Activated effector memory CD4-positive, alpha-beta T cell treated with Interleukin-2 at 50 U/mL for 16 hours (primary cell): ENCODE results near the gene PRKG1.

ENCODE experiments used
- DNase-seq: peaks from one replicate; pipeline ENCODE4 v3.0.0-alpha.2; 2020

Gene PRKG1

DNA sequence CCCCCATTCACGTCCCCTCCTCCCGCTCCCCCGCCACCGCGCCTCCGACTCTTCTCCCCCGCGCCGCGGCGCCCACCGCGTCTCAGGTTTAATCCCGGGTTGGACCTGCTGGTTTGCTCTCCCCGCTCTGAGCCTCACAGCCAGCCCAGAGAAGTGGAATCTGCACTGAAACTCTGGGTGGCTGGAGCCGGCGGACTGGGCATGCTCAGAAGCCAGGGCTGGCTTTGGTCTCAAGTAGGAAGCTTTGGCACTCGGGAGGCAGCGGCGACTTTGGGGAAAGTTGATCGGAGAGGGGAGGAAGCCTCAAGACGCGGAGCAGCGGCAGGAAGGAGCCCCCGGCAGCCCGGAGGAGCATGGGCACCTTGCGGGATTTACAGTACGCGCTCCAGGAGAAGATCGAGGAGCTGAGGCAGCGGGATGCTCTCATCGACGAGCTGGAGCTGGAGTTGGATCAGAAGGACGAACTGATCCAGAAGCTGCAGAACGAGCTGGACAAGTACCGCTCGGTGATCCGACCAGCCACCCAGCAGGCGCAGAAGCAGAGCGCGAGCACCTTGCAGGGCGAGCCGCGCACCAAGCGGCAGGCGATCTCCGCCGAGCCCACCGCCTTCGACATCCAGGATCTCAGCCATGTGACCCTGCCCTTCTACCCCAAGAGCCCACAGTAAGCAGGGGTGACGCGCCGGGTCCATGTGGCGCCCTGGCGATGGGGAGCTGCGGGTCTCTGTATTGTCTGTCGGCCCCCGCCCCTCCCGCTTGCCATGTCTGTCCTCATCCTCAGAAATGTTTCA, at the start of gene PRKG1:
Gene PRKG1, plus strand, starts transcription at position 250 of the 791 bp plus-strand sequence.
- DNase-seq: no peak

DNA sequence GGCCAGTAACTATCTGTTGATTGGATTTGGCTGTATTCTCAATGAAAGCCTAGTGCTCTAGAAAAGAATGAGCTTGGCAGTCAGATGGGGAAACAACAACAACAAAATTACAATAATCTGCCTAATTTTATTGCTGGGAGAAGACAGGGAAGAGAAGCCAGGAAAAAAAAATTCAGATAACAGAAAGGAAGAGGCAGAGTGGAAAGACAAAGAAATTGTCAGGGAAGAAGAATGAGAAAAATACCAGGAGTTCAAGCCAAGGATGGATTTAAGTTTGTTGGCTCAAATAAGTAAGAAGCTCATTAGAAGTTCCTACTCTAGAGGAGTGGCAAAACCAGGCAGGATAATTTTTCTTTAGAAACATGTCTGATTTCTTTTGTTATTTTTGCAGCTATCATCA, 45.9 kb upstream of the PRKG1 start:
- no peak for DNase-seq

DNA sequence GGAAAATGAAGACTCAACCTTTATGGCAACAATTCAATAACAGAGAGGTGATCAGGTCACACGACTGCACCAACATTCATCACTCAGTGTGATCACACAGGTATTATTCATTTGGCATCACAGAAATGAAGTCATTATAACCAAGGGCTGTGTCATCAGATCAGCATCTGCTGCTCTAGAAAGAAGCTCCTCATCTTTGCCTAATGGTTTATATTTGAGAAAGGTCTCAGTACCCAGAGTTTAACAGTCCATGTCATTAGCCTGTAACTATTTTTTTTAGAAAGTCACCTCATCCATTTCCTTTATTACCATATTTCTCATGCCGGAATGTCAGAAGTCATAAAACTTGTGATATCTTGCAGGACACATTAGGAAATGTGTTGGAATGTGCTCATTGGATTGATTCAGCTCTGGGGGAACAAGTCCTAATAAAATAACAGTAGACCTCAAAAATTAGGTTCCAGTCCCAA, 45.1 kb upstream of the PRKG1 start:
- DNase-seq: no peak

DNA sequence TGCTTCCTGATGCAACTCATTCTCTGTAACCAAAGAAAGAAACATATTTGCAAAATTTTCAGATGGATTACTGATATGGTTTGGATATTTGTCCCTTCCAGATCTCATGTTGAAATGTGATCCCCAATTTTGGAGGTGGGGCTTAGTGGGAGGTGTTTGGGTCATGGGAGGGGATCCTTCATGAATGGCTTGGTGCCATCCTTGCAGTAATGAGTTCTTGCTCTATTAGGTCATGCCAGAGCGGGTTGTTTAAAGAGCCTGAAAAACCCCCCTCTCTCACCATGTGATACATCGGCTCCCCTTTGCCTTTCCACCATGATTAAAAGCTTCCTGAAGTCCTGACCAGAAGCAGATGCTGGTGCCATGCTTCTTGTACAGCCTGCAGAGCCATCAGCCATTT, 43.8 kb upstream of the PRKG1 start:
- DNase-seq: no peak

DNA sequence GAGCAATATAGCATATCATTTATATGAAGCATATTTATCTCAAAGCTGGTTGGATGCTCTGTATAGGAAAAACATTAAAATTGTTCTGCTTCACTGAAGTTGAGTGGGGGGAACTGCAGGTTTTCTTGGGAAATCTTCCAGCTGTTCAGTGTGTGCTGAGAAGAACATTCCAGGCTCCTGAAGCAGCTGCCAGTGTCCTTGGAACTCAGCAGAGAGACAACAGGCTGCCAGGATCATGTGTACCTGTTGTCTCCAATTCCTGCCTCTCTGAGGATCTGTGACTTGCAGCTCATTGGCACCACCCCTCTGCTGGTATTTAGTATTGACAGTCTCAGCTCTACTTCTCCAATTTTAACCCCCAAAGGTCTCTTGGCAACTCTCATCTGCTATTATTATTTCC, 42.3 kb upstream of the PRKG1 start:
- no peak for DNase-seq

DNA sequence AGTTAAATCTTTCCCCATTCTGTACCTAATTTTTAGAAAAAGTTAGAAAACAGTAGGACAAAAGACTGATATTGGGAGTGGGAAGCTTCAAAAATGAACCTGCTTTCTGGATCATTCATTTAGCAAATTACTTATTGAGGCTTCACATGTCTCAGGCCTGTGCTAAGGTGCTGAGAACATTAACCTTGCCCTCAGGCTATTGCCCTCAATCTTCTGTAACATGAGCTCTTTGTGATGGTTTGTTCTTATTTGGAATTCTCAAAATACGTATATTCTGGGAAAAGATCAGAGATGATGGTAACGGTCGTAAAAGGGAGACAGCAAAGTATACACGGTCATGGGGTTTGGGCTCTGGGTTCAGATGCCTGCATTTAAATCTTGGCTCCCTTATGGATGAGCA, 39.5 kb upstream of the PRKG1 start:
- DNase-seq: no peak

DNA sequence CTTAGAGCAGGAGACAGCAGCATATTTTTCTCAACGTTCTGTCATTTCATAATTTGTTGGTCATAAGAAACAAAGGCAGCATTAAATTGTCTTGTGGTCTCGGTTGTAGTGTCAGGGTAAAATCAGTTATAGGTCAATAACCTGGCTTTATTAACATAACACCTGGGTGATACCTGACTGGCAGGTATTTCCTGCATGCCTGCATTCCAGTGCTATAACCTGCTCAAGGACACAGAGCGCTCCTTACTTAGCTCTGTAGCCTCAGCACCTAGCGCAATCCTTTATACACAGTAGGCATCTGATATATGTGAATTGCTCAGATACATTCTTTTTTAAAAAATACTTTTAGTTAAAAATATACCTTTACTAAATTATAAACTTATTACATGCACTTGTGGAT, 38.9 kb upstream of the PRKG1 start:
- no peak for DNase-seq

DNA sequence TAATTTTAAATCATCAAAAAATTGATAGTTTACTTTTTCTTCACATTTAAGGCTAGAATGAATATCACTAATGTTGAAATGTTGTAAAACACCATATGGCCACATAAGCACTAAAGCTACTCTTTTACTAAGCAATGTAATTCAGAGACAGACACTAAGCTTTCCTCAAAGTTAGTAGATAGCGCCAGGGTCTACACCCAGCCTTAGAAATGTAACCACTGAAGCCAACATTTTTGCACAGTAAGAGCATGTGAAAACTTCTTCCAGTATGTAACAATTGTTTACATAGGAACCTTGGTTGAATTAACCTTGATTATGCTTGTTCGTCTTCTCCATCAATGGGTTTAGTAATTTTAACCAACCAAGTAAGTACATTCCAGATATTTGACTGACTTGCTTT, 28.4 kb upstream of the PRKG1 start:
- no peak for DNase-seq

DNA sequence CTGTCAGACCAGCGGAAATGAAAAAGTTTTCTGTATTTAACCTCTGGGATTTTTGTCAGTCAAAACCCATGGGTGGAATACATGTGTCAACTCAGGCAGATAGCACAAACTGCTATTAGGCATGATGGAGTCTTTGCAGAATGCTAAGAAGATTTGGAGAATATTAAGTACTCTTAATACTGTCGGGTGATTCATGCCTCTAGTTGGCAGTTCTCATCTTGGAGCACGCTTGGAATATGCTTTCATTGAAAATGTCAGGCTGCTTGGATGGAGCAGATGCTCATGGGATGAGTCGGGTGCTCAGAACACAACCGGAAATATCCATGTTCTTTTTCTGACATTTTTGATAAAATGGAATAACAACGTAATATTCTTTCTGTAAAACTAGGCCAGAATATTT, 27.6 kb upstream of the PRKG1 start:
- no peak for DNase-seq

DNA sequence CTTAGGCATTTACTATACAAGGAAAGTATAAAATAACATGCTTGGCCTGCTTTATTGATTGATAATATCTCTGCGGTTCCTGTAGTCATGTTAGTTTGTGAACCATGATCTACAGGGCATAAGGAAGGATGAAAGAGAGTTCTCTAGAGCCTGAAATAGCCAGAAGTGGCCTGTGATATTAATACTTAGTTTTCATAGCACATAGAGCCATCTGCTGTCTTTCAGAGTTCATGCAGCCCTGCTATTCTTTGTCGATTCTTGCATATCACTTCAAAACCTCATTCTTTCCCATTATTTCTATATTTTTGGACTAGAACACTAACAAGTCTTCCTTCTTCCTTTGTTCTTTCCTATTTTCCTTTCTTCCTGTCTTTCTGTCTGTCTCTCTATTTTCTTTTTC, 26.4 kb upstream of the PRKG1 start:
- no peak for DNase-seq

DNA sequence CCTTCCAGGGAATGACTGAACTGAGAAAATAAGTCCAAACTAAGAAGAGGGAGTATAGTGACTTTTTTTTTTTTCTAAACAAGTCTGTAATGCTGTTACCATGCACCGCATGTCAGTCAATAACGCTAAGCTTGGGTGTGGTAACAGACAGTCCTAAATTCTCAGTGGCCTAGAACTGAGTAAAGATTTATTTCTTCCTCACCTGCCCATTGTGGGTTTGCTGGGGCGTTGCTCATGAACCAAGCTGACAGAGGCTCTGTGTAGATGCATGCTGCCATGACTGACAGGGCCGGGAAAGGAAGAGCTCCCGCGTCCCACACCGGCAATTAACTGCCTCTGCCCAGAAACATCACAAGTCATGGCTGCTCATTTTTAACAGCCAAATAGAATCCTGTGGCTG, 25.5 kb upstream of the PRKG1 start:
- no peak for DNase-seq

DNA sequence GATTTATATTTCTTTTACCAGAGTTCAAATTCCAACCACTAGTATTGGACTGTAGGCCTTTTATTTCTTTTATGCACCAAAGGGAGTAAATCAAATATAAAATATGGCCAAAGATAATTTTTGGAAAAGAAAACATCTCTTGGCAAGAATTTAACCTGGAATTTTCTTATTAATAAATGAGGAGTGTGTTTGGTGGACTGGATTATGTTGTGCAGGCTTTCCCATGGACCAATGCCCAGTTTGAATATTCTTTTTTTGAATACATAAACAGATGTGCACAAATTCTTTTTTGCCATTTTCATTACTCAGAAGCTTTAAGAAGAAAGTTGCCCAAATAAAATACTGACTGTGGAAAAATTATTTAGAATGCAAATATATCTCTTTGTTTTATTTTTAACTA, 22.1 kb upstream of the PRKG1 start:
- DNase-seq: no peak

DNA sequence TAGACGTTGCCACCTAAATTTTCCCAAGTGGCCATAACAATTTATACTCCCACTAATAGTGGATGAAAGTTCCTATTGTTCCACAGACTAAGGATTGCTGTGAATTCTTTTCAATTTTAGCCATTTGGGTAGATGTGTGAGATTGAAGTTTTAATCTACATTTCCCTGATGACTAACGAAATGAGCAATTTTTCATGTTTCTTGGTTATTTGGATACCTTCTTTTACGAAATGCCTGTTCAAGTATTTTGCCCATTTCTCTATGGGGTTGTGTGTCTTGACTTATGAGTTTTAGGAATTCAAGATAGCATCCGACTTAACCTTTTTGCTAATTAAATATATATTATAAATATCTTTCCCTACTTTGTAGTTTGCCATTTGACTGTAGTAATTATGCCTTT, 16.4 kb upstream of the PRKG1 start:
- no peak for DNase-seq

DNA sequence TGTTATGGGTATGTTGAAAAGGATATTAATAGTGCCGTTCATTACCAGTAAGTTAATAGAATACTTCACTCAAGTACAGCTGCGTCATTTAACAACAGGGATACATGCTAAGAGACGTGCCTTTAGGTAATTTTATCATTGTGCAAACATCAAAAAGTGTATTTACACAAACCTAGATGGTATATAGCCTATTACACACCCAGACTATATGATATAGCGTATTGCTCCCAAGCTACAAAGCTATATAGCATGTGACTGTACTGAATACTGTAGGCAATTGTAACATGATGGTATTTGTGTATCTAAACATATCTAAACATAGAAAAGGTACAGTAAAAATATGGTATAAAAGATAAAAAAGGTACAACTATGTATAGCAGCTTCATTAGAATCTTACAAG, 11.1 kb upstream of the PRKG1 start:
- no peak for DNase-seq

DNA sequence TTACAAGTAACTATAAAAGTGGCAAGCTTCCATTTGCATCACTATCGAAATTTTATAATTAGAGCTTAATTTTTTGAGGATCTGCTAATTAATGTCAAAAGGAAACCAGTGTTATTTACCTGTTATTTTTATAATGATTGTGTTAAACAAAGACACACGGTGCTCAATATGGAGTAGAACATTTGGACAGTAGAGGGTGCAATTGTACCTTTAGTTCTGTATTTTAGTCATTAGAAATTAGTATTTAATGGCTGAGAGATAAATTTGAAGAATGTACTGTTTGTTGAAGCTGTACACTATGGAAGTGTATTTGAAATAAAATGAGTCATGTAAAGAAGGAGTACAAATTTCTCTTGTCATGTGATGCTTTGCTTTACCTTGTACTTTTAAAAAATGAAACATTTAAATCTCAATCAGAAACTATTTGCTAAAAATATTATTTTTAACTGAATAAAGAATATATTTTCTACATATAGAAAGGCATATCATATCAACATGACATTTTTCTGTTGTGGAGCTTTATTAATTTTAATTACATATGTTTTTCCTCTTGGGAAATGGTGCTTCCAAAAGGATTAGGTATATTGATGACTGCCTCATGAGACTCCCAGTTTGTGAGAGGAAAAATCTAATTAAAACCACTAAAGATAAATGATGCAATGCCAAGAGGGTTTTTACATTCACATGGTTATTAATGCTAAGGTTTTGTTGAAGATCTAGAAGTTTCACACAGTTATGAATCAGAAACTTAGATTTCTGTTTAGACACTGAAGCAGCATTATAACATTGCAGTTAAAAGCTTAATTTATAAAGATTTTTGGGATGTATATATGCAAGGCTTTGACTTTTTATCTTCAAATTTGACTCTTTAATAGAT, 10.4 kb upstream of the PRKG1 start:
- DNase-seq: no peak

DNA sequence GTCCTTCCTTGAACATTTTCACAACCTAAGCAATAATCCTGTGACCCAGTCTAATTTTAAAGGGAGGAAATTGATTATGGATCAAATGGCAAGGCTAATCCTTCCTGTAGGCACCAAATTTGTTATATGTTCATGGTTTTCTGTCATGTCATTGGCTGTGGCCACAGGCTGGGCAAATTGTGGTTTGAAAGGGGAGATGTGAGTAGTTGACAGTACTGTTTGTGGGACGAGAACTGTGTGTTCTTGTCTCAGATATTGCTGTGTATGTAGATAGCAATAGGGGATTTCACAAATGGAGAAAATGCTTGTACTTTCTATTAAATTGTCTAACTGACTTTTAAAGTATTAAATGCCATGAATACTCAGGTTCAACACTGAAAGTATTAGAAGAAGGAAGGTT, 8.1 kb upstream of the PRKG1 start:
- no peak for DNase-seq

DNA sequence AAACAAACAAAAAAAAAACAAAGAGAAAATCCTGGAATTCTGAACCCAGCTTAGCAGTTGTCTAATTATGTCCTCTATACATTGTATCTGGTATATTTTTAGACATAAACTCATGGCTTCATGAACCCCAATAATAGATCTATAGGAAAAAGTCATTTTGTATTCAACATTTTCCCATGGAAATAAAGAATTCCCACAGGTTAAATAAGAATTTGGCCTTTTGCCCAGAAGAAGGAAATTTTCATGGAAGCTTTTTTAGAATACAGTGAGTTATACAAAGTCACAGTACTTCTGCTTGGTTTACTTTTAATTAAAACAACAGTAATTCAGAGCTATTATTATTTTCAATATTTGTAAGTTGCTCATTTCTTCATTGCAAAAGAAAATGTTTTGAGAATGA, 2.1 kb upstream of the PRKG1 start:
- no peak for DNase-seq

DNA sequence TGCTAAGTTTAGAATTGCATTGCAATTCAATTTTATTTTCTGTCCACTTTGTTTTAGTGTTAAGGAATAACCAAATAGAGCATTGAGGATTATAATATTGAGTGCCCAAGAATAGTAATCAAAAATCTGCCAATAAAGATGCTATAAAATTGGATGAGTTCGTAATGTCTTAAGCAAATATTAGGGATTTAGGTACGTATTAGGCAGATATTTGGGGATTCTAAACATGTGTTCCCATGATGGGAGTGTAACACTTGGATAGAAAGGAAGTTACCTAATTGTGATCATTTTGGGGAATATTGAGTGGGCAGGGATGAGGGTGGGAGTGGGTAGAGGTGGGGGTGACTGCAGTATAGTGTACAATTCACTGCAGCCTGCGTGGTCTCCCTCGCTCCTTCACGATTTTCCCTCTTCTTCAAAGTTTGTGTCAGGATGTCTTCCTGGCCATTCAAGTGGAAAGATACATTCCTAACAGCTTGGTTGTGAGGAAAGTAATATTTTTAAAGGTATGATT, 1.3 kb upstream of the PRKG1 start:
- DNase-seq: no peak

DNA sequence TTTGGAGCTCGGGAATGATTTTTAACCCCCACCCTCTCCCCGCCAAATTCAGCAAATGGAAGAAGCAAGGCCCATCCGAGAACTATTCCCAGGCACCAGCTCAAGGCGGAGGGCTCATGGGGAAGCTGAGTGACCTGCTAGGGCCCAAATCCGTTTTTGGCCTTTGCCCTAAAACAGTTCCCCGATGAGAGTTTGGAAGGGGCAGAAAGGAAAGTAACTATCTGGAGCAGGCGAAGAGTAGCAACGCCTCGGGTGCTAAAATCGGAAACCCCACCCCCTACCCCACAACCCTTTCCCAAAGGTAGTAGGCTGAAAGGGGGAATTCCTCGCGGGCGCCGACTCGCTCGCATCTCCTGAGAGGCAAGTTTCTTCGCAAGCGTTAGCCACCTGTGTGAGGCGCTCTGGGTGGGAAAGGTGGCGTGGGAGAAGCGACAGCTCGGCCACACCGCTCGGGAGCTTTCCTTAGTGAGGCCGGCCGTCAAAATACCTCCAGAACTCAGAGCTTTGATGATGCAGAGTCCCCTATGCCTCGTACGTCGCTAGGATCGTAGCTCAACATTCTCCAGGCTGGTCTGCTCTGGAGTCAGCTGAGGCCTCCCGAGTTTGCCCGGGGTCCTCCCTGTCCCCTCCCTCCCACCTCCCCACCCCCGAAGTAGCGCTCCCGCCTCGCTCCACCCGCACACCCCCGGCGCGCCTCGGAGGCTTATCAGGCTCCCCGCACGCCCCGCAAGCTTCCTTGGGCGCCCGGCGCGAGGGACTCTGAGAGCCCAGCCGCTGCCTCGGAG, 642 bp upstream of the PRKG1 start:
- DNase-seq: no peak

DNA sequence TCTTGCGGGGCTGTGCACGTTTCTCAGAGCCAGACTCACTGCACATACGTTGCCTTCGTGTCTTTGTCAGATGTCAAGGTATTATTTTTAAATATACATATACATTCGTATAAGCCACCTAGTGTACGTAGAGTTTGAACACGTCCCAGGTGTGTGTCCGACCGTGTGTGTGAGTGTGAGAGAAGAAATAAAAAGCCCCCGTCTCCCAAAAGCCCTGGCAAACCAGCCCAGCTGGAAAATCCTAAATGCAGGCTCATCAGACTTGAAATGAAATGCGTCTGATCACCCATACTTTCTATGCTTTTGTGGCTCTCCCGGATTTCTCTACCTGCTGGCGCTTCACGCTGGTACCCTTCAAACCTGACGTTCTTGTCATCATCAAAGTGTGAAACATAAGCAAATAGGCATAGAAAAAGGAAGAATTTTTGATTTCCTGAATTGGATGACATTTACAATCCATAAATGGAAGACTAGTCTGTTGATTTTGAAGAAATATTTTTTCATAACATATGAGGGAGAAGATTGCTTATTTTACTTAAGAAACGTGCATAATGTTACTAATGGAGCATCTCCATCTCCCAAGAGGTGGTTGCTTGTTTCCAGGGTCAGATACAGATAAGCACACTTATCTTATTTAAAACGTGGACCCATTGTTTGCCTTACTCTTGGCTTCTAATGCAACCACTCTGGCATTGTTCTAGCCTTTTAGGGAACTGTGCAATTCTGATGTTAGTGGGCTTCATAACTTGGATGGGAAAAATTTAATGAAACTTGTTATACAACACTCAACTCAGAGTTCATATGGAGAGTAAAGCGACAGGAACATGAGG, 971 bp downstream of the PRKG1 start:
- DNase-seq: no peak

DNA sequence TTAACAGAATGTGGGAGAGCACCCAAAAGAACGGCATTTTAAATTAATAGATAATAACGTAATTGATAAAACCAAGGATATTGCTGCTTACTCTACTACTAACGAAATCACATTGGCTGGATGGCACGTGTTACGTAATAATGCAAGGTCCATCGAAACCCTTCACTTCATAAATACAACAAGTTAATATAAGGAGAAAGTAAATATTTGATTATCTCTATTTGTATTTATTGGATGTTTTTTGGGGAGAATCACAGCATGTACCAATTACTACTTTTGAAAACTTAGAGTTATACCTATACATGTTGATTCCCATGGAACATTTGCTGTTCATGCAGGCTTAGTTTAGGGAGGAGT, 1.6 kb downstream of the PRKG1 start:
- DNase-seq: no peak

DNA sequence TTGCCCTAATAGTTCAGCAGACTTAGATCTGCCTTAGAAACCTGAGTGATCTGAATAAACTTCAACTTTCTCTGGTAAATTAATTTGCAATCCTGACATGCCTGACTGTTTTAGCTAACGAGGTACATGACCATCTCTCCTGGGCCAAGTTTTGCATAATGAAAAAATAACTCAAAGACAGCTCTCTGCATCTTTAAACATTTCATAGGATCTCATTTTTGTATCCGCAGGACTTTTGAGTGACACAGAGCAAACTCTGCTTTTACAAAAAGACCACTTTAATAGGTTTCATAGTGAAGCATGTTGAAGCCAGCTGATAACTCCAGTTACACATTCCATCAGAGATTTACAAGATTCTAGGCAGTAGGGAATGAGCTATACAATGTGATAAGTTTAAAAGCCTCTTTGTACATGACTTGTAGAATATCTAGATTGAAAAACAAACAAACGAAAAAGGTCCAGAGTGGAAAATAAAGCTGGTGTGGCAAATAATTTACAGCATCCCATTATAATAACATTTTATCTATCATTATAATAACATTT, 2.1 kb downstream of the PRKG1 start:
- DNase-seq: no peak
